GM12874 (cell line): Measurements from ENCODE around the gene HCN4.

Experiments
- TF ChIP-seq, protein P1 (sequence below): IDR thresholded peaks from 2 replicates; pipeline ENCODE4 v1.5.1; 2011; ENCODE audit warnings: low read depth, mild to moderate bottlenecking, control low read depth, low read length, moderate library complexity; ENCODE audit not compliant: insufficient read depth

The HCN4 gene

DNA sequence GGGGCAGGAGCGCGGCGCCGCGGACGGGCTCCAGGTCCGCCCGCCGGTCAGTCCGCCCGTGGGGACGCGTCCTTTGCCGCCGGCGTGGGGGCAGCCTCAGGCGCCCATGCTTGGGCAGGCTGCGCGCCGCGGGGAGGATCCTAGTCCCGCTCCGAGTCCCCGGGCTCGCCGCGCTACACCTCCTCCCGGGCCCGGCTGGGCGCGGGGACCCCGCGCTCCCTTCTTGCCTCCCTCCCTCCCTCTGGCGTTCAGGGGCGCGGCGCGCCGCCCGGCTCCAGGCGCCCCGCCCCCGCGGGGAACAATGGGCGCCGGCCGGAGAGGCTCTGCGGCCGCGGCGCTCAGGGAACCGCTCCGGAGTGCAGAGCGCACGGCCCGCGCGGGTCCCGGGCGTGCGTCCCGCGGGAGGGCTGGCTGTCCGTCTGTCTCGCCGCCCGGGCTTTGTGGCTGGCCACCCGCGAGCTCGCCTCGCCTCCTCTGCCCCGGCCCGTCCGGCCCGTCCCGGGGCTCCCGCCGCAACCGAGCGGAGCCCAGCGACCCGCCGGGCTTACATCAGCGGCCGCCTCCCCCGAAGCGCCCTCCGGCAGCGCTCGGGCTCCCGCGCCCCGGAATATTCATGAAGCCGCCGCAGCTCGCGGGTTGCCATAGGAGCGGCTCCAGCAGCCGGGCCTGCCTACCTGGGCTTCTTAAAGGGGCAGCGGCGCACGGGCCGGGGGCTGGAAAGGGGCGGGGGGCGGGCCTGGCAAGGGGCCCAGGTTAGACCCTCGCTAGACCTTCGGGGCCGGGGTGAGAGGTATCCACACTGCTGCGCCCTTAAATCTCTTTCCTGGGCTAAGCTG is at the start of gene HCN4:
Gene HCN4 (minus strand): TSS at position 658 of the 836 bp plus-strand sequence. CDS start 688 bp downstream, outside the sequence.
- TF ChIP-seq, protein P1, sequence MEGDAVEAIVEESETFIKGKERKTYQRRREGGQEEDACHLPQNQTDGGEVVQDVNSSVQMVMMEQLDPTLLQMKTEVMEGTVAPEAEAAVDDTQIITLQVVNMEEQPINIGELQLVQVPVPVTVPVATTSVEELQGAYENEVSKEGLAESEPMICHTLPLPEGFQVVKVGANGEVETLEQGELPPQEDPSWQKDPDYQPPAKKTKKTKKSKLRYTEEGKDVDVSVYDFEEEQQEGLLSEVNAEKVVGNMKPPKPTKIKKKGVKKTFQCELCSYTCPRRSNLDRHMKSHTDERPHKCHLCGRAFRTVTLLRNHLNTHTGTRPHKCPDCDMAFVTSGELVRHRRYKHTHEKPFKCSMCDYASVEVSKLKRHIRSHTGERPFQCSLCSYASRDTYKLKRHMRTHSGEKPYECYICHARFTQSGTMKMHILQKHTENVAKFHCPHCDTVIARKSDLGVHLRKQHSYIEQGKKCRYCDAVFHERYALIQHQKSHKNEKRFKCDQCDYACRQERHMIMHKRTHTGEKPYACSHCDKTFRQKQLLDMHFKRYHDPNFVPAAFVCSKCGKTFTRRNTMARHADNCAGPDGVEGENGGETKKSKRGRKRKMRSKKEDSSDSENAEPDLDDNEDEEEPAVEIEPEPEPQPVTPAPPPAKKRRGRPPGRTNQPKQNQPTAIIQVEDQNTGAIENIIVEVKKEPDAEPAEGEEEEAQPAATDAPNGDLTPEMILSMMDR: no peak

DNA sequence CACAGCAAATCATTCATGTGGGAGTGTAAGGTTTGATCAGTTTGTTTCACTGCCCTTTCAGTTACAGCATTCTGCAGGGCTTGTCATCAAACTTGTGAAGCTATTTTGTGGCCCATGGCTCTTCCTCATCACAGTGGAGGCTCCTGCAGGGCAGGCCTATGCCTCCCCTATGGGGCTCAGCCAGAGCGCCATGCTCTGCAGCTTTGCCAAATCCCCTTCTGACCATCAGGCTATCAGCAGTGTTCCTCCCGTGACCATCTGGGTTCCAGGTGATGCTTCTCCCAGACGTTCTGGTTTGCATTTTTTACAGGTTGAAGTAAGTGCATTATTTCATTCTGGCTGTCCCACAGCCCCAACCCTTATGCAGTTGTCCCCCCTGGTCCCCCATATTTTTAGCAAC is 46.1 kb upstream of the HCN4 start:
- TF ChIP-seq, protein P1: no peak

DNA sequence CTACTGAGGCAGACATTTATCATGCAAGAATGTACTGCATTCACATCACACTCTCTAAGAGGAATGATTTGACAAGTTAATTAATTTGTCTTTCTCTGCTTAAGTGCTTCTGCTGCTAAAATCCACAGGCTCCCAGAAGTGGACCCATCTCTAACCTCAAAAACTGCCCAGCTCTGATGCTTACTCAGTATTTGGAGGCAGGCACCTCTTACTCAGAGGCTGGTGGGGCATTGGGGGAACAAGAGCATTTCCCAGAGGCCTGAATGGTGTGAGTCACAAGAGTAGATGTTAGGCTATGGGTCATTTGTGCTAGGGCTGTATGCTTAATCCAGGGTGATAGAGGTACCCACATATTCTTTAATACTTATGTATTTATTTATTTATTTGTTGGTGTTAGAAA is 34.4 kb upstream of the HCN4 start:
- TF ChIP-seq, protein P1: no peak

DNA sequence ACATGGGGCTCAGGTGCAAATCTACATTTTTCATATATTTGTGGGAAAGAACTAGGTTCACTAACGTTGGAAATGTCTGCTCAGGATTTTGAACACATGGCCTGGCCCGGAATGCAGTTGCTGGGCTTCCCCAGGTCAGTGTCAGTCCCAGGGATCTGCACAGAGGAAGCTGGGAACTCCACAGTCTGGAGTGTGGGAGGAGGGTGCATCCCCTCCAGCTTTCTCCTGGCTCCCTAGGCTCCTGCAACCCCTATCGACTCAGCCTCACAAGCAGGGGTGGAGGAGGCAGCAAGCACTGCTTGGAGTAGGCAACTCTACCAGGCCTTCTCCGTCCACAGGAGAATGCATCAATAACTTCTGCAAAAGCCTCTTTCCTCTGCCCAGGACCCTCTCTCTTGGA is 30.1 kb upstream of the HCN4 start:
- TF ChIP-seq, protein P1: no peak

DNA sequence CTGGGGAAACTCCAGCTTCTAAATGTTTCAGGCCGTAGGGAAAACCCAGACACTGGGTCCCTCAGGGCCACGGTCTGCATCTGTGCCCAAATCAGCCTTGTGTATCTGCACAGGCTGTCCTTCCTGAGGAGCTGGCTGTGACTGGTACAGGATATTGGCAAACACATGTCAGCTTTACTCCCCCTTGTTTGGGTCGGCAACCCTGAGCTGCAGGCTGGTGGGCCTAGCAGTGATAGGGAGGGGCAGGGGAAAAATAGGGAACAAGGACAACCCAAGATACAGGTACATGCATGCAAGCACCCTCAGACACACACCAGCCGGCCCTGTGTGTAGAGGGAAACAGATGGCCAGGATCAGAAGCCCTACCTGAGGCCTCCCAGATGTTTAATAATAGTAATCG is 28.7 kb upstream of the HCN4 start:
- TF ChIP-seq, protein P1: no peak

DNA sequence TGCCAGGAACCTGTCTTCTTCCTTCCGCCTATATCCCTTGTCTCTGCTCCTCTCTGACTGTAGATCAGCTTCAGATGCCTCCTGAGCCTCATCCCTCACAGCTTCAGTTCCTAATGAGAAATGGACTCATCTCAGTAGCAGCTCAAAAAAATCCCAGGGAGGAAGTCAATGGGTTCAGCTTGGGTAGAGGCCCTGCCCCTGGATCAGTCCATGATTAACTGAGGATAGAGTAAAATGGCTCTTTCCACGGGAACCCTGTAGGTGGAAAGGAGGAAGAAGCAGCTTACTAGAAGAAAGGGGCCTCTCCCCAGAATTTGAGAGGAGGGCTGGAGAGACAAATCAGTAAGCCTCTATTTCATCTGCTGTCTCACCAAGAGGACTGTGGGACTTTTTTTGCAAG is 26.9 kb upstream of the HCN4 start:
- TF ChIP-seq, protein P1: no peak

DNA sequence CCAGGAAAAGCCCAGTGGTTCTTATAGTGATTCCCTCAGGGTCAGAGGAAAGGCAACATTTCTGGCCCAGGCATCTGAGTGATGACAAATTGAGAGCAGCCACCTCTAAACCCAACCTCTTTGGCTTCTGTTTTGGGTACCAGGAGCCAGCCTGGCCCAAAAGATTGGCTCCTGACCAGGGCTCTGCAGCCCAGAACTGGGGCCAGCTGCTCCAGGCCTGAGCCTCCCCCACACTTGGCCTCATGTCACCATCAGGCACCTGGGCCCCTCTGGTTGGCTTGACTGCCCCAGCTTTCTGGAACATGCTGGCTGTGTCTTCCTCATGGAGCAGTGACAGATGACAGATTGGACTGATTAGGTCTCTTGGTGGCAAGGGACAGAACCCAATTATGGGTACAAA is 26.0 kb upstream of the HCN4 start:
- TF ChIP-seq, protein P1: no peak

DNA sequence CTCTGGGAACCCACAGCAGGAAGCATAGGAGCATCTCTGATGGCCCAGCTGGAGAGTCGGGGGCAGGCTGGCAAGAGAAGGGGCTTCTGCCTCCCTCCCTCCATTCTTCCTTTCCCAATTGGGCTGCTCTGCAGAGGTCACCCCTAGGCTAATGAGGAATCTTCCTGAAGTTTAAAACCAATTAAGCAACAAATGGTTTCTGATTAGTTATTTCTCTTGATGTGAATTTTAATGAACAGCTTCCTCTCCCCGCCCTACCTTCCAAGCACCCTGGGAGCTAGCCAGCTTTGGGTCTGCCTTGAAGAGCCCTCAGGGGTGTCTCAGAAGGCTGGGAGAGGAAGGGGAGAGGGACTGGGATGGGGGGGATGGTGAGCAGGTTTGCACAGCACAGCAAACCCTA is 24.6 kb upstream of the HCN4 start:
- TF ChIP-seq, protein P1: no peak
